HG02970 (cell line): ENCODE data around the gene VWF.
"Not testable (repeated sequence)": the region's sequence is repeated elsewhere in the genome, so short reads cannot be mapped to it uniquely, and the experiment has no call there.

Experiments used
- ATAC-seq: cut with Tn5 transposase; IDR thresholded peaks from one replicate; pipeline ENCODE4 v1.9.1; 2021; ENCODE audit warnings: mild to moderate bottlenecking, moderate library complexity, moderate number of reproducible peaks; ENCODE audit not compliant: unreplicated experiment, low FRiP score

VWF gene

GRCh38 chr12:6041891-6042290 lies 82.6 kb downstream of the VWF start:
- ATAC-seq: no peak

- ATAC-seq: no peak
Observed at GRCh38 chr12:6040815-6041214, 83.7 kb downstream of the VWF start.

- ATAC-seq: no peak
Observed at GRCh38 chr12:6039894-6040601, 84.4 kb downstream of the VWF start.

- no peak for ATAC-seq
Observed at GRCh38 chr12:6038160-6038559, 86.3 kb downstream of the VWF start.

- ATAC-seq: no peak
Observed at GRCh38 chr12:6037459-6037858, 87.0 kb downstream of the VWF start.

GRCh38 chr12:6036509-6036908 lies 88.0 kb downstream of the VWF start:
- ATAC-seq: no peak

- no peak for ATAC-seq
Observed at GRCh38 chr12:6034596-6034995, 89.9 kb downstream of the VWF start.

- no peak for ATAC-seq
Observed at GRCh38 chr12:6033546-6033945, 90.9 kb downstream of the VWF start.

- no peak for ATAC-seq
Observed at GRCh38 chr12:6032726-6033125, 91.7 kb downstream of the VWF start.

GRCh38 chr12:6031001-6031400 lies 93.5 kb downstream of the VWF start:
- no peak for ATAC-seq

- ATAC-seq: no peak
Observed at GRCh38 chr12:6030081-6030480, 94.4 kb downstream of the VWF start.

- no peak for ATAC-seq
Observed at GRCh38 chr12:6029401-6029800, 95.1 kb downstream of the VWF start.

- no peak for ATAC-seq
Observed at GRCh38 chr12:6026998-6027397, 97.5 kb downstream of the VWF start.

- ATAC-seq: not testable (repeated sequence)
Observed at GRCh38 chr12:6025703-6026298, 98.7 kb downstream of the VWF start.

GRCh38 chr12:6024066-6024465 lies 100.4 kb downstream of the VWF start:
- not testable (repeated sequence) for ATAC-seq

GRCh38 chr12:6020930-6021329 lies 103.5 kb downstream of the VWF start:
- ATAC-seq: no peak

- not testable (repeated sequence) for ATAC-seq
Observed at GRCh38 chr12:6020511-6020910, 104.0 kb downstream of the VWF start.

- not testable (repeated sequence) for ATAC-seq
Observed at GRCh38 chr12:6019256-6019655, 105.2 kb downstream of the VWF start.

GRCh38 chr12:6018265-6018664 lies 106.2 kb downstream of the VWF start:
- no peak for ATAC-seq

- no peak for ATAC-seq
Observed at GRCh38 chr12:6016756-6017155, 107.7 kb downstream of the VWF start.

GRCh38 chr12:6016004-6016403 lies 108.5 kb downstream of the VWF start:
- not testable (repeated sequence) for ATAC-seq

- not testable (repeated sequence) for ATAC-seq
Observed at GRCh38 chr12:6015271-6015670, 109.2 kb downstream of the VWF start.
